ENCODE measurements around the gene C1orf210. TPM values are rescaled to one million over a fixed set of nuclear protein-coding genes. Genes with fewer than 3 reads are reported as not detected.

C1orf210 gene
- total and polyA plus RNA-seq, 2 of the 13 experiments (the other 11 are each of a cell fraction or from before 2014, with no cell fraction given), result 0.49 to 5.1 TPM

DNA sequence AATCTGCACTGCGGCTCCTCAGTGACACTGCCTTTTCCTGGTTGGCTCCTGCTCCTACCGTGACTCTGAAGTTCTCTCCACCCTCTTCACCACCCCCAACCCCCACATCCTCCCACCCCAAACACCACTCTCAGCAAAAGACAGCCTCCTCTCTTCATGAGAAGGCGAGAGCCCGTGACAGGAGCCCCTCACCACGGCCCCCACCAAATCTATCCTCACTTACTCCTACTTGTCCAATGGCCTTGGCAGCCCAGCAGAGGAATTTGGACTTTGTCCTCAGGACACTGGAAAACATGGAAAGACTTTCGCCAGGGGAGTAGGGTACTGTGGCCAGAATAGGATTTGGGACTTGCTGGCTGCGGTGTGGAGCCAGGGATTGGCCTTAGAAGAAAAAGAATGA lies 8.7 kb downstream of the C1orf210 start (continued):
- TF ChIP-seq, protein P1, sequence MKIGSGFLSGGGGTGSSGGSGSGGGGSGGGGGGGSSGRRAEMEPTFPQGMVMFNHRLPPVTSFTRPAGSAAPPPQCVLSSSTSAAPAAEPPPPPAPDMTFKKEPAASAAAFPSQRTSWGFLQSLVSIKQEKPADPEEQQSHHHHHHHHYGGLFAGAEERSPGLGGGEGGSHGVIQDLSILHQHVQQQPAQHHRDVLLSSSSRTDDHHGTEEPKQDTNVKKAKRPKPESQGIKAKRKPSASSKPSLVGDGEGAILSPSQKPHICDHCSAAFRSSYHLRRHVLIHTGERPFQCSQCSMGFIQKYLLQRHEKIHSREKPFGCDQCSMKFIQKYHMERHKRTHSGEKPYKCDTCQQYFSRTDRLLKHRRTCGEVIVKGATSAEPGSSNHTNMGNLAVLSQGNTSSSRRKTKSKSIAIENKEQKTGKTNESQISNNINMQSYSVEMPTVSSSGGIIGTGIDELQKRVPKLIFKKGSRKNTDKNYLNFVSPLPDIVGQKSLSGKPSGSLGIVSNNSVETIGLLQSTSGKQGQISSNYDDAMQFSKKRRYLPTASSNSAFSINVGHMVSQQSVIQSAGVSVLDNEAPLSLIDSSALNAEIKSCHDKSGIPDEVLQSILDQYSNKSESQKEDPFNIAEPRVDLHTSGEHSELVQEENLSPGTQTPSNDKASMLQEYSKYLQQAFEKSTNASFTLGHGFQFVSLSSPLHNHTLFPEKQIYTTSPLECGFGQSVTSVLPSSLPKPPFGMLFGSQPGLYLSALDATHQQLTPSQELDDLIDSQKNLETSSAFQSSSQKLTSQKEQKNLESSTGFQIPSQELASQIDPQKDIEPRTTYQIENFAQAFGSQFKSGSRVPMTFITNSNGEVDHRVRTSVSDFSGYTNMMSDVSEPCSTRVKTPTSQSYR (CRISPR knock-in tag; IDR thresholded peaks at IDR 0.05; ENCODE audit: borderline replicate concordance), result peak; percentile 45; the same call in 1 of the 2 replicates
- no peak for TF ChIP-seq ZNF746 (CRISPR knock-in tag; IDR thresholded peaks at IDR 0.05)
- no peak for TF ChIP-seq FOXK1 (CRISPR knock-in tag; IDR thresholded peaks at IDR 0.05; ENCODE audit: borderline replicate concordance, low read depth)
- no peak for TF ChIP-seq MYNN (CRISPR knock-in tag; IDR thresholded peaks at IDR 0.05; ENCODE audit: low read depth)
- TF ChIP-seq, protein P2, sequence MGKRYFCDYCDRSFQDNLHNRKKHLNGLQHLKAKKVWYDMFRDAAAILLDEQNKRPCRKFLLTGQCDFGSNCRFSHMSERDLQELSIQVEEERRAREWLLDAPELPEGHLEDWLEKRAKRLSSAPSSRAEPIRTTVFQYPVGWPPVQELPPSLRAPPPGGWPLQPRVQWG (CRISPR knock-in tag; IDR thresholded peaks at IDR 0.05; ENCODE audit: borderline replicate concordance, low read depth), result no peak
- no peak for TF ChIP-seq ZNF572 (CRISPR knock-in tag; IDR thresholded peaks at IDR 0.05)
- peak; percentile 32; the same call in 1 of the 2 replicates for TF ChIP-seq YEATS4 (CRISPR knock-in tag; IDR thresholded peaks at IDR 0.05; ENCODE audit: borderline replicate concordance)
- no peak for TF ChIP-seq PAWR (CRISPR knock-in tag; IDR thresholded peaks at IDR 0.05; ENCODE audit: borderline replicate concordance)
- no peak for TF ChIP-seq ZNF891 (CRISPR knock-in tag; IDR thresholded peaks at IDR 0.05)
- TF ChIP-seq, protein P3, sequence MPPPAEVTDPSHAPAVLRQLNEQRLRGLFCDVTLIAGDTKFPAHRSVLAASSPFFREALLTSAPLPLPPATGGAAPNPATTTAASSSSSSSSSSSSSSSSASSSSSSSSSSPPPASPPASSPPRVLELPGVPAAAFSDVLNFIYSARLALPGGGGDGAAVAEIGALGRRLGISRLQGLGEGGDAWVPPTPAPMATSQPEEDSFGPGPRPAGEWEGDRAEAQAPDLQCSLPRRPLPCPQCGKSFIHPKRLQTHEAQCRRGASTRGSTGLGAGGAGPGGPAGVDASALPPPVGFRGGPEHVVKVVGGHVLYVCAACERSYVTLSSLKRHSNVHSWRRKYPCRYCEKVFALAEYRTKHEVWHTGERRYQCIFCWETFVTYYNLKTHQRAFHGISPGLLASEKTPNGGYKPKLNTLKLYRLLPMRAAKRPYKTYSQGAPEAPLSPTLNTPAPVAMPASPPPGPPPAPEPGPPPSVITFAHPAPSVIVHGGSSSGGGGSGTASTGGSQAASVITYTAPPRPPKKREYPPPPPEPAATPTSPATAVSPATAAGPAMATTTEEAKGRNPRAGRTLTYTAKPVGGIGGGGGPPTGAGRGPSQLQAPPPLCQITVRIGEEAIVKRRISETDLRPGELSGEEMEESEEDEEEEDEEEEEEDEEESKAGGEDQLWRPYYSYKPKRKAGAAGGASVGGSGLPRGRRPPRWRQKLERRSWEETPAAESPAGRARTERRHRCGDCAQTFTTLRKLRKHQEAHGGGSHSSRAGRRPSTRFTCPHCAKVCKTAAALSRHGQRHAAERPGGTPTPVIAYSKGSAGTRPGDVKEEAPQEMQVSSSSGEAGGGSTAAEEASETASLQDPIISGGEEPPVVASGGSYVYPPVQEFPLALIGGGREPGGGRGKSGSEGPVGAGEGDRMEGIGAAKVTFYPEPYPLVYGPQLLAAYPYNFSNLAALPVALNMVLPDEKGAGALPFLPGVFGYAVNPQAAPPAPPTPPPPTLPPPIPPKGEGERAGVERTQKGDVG (CRISPR knock-in tag; IDR thresholded peaks at IDR 0.05; ENCODE audit: borderline replicate concordance), result no peak
- no peak for TF ChIP-seq ZNF101 (CRISPR knock-in tag; IDR thresholded peaks at IDR 0.05; ENCODE audit: borderline replicate concordance, low read depth)
- TF ChIP-seq ZNF331 (CRISPR knock-in tag; IDR thresholded peaks at IDR 0.05), result peak; percentile 40; the same call in 1 of the 2 replicates
- 0 out of 2 replicates have a peak, but pooled peaks have one; percentile 40 for TF ChIP-seq ZNF547 (CRISPR knock-in tag; IDR thresholded peaks at IDR 0.05)
- no peak for TF ChIP-seq NKX3-1 (CRISPR knock-in tag; IDR thresholded peaks at IDR 0.05)
- TF ChIP-seq, protein P4, sequence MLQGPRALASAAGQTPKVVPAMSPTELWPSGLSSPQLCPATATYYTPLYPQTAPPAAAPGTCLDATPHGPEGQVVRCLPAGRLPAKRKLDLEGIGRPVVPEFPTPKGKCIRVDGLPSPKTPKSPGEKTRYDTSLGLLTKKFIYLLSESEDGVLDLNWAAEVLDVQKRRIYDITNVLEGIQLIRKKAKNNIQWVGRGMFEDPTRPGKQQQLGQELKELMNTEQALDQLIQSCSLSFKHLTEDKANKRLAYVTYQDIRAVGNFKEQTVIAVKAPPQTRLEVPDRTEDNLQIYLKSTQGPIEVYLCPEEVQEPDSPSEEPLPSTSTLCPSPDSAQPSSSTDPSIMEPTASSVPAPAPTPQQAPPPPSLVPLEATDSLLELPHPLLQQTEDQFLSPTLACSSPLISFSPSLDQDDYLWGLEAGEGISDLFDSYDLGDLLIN (CRISPR knock-in tag; IDR thresholded peaks at IDR 0.05; ENCODE audit: borderline replicate concordance), result no peak
- no peak for TF ChIP-seq ARNT2 (CRISPR knock-in tag; IDR thresholded peaks at IDR 0.05; ENCODE audit: low read depth)
- no peak for TF ChIP-seq ZNF720 (CRISPR knock-in tag; IDR thresholded peaks at IDR 0.05)
- no peak for TF ChIP-seq FOXJ3 (CRISPR knock-in tag; IDR thresholded peaks at IDR 0.05; ENCODE audit: borderline replicate concordance)
- TF ChIP-seq, protein P5, sequence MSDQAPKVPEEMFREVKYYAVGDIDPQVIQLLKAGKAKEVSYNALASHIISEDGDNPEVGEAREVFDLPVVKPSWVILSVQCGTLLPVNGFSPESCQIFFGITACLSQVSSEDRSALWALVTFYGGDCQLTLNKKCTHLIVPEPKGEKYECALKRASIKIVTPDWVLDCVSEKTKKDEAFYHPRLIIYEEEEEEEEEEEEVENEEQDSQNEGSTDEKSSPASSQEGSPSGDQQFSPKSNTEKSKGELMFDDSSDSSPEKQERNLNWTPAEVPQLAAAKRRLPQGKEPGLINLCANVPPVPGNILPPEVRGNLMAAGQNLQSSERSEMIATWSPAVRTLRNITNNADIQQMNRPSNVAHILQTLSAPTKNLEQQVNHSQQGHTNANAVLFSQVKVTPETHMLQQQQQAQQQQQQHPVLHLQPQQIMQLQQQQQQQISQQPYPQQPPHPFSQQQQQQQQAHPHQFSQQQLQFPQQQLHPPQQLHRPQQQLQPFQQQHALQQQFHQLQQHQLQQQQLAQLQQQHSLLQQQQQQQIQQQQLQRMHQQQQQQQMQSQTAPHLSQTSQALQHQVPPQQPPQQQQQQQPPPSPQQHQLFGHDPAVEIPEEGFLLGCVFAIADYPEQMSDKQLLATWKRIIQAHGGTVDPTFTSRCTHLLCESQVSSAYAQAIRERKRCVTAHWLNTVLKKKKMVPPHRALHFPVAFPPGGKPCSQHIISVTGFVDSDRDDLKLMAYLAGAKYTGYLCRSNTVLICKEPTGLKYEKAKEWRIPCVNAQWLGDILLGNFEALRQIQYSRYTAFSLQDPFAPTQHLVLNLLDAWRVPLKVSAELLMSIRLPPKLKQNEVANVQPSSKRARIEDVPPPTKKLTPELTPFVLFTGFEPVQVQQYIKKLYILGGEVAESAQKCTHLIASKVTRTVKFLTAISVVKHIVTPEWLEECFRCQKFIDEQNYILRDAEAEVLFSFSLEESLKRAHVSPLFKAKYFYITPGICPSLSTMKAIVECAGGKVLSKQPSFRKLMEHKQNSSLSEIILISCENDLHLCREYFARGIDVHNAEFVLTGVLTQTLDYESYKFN (CRISPR knock-in tag; conservative IDR thresholded peaks at IDR 0.05), result peak; percentile 81
